GM12864 (cell line): ENCODE results near the gene TCF12.

Source experiments
- DNase-seq: peaks from one replicate; pipeline ENCODE4 v3.0.0-alpha.2; 2011; ENCODE audit warnings: low read depth
- H3K4me3 ChIP-seq: 2 replicates; pipeline ENCODE4 v1.5.1; 2011; ENCODE audit warnings: mild to moderate bottlenecking, low read depth, low read length, control low read depth
- TF ChIP-seq, protein P1 (sequence below): IDR thresholded peaks from 2 replicates; pipeline ENCODE4 v1.5.1; 2011; ENCODE audit warnings: low read depth, mild to moderate bottlenecking, moderate library complexity, low read length, control low read depth, inconsistent platforms; ENCODE audit errors: missing control alignments

TCF12 gene

DNA sequence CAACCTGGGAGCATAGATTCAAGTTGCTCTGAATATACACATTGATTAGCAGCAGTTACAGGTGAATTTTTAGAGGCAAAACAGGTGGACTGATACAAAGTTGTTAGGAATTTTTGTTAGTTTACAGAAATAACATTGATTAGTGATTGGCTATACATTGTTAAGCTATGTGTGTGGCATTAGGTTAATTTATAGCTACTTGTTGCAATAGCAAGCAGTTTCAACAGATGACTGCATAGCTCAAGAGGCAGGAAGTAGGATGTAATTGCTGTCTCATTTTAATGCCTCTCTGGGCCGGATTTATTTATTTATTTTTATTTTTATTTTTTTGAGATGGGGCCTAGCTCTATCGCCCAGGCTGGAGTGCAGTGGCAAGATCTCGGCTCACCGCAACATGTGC lies 99.7 kb downstream of the TCF12 start:
- TF ChIP-seq, protein P1, sequence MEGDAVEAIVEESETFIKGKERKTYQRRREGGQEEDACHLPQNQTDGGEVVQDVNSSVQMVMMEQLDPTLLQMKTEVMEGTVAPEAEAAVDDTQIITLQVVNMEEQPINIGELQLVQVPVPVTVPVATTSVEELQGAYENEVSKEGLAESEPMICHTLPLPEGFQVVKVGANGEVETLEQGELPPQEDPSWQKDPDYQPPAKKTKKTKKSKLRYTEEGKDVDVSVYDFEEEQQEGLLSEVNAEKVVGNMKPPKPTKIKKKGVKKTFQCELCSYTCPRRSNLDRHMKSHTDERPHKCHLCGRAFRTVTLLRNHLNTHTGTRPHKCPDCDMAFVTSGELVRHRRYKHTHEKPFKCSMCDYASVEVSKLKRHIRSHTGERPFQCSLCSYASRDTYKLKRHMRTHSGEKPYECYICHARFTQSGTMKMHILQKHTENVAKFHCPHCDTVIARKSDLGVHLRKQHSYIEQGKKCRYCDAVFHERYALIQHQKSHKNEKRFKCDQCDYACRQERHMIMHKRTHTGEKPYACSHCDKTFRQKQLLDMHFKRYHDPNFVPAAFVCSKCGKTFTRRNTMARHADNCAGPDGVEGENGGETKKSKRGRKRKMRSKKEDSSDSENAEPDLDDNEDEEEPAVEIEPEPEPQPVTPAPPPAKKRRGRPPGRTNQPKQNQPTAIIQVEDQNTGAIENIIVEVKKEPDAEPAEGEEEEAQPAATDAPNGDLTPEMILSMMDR, result no peak
- no peak for DNase-seq

DNA sequence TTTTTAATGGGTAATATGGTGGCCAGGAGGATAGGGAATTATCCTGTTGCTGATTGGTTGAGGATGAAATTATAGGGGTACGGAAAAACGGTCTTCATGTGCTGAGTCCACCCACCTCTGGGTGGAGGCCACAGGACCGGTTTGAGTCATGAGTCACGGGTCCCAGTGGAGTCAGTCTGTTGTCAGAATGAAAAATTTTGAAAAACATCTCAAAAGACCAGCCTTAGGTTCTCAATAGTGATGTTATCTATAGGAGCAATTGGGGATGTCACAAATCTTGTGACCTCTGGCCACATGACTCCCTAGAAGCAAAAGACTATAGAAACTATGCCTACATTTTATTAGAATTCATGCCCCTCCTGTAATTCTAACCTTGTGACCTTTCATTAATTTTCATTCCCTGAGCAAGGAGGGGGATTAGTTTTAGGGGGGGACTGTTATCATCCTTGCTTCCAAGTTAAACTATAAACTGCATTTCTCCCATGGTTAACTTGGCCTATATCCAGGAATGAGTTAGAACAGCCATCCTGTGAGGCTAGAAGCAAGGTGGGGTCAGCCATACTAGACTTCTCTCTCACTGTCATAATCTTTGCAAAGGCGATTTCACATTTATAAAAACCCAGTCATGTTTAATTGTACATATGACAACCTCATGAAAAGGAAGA lies 101.2 kb downstream of the TCF12 start:
- TF ChIP-seq, protein P1, result no peak
- H3K4me3 ChIP-seq, result no peak overlapping the region
- no peak for DNase-seq

More for the DNA sequence above, 99.7 kb downstream of the TCF12 start:
- no peak overlapping the region for H3K4me3 ChIP-seq

DNA sequence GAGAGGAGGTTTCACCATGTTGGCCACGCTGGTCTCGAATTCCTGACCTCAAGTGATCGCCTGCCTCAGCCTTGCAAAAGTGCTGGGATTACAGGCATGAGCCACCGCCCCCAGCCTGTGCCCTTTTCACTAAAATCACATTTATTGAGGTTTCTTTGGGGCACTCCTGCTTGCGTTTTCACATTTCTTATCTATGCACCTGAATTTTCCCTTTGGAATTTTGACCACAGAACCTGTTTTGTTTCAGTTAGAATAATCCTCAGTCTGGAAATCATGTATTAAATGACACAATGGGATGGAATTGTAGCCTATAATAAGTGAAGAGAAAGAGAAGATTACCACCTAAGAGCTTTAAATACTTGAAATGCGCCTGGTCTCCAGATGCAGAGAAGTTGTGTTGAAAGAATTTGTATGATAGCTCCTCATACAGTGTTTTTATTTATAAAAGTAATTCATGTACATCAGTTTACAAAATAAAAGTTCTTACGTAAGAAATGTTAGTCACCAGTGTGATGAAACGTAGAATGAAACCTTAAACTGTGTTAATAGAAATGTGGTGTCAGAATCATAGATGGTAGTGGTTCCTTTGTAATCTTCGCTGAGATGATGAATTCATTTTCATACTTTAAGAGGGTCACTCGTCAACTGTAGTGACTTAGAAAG lies 107.0 kb downstream of the TCF12 start:
- no peak for DNase-seq
- no peak overlapping the region for H3K4me3 ChIP-seq
- TF ChIP-seq, protein P1, result no peak

DNA sequence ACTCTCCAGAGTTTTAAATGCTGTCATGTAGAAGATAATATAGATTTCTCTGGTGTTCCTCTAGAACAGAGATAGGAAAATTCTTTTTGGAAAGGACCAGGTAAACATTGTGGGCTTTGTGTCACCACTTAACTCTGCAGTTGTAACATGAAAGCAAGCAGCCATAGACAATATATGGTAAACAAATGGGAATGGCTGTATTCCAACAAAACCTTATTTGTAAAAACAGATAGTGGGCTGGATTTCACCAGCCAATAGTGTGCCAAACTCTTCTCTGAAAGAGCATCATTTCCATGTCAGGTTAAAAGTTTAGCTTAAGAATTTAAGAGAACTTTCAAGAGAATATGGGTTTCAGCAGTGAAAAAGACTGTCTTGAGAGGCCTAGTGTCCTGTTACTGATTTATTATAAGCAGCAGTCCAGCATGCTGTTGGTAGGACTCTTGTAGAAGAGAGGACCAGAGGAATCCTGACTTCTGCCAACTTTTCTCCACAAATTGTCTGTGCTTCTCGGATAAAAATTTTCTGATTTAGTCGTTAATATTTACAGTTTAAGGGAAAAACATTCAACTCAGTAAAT lies 107.7 kb downstream of the TCF12 start:
- no peak for DNase-seq
- TF ChIP-seq, protein P1, result no peak
- H3K4me3 ChIP-seq, result no peak overlapping the region

DNA sequence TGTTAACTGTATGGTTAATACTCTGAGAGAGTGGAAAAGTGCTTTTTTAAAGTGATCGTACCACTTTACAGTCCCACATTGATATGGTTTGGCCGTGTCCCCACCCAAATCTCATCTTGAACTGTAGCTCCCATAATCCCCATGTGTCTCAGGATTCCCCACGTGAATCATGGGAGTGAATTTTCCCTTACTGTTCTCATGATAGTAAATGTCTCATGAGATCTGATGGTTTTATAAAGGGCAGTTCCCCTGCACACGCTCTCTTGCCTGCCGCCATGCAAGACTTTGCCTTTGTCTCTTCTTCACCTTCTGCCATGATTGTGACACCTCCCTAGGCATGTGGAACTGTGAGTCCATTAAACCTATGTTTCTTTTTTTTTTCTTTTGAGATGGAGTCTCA lies 109.2 kb downstream of the TCF12 start:
- no peak for DNase-seq
- H3K4me3 ChIP-seq, result no peak overlapping the region
- TF ChIP-seq, protein P1, result no peak

DNA sequence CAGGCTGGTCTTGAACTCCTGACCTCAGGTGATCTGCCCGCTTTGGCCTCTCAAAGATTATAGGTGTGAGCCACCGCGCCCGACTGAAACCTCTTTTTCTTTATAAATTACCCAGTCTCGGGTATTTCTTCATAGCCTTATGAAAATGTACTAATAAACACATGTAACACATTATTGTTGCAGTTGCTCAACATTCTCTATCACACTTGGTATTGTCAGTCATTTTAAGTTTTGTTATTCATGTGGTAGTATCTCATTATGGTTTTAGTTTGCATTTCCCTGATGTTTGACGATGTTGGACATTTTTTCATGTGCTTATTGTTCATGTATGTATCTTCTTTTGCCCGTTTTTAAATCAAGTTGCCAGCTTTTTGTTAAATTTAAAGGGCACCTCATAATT lies 109.7 kb downstream of the TCF12 start:
- DNase-seq, result no peak
- TF ChIP-seq, protein P1, result no peak
- no peak overlapping the region for H3K4me3 ChIP-seq
